Effector CD8-positive, alpha-beta T cell (primary cell): Measurements from ENCODE around the gene NCF4.

Experiments
- DNase-seq: peaks from one replicate; lab custom pipeline; 2025; lab: John Stamatoyannopoulos, UW

NCF4 gene

DNA sequence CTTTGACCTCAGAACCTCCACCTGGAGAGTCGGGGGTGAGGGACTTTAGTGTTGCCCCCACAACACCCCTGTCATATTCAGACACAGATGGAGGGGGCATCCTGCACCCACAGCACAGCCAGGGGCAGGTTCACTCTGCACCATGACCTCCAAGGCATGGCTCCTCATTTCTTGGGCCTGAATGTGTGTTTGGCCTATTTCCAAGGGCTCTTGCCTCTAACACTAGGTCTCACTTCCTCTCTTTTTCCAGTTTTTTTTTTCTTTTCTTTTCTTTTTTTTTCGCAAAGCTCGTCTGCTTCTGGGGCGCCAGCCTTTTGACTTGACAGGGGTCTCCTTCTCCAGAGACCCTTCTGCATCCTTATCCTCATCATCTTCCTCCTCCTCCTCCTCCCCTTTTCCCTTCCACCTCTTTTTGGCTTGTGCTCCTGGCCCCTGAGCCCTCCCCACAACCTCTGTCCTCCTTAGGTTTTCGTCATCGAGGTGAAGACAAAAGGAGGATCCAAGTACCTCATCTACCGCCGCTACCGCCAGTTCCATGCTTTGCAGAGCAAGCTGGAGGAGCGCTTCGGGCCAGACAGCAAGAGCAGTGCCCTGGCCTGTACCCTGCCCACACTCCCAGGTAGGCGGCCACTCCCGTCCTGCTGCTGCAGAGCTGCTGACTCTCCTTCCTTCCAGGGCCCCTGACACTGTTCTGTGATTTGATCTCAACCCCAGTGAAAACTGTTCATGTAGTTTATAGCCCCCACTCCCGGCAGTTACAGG is 3.8 kb downstream of the NCF4 start:
- no peak for DNase-seq

DNA sequence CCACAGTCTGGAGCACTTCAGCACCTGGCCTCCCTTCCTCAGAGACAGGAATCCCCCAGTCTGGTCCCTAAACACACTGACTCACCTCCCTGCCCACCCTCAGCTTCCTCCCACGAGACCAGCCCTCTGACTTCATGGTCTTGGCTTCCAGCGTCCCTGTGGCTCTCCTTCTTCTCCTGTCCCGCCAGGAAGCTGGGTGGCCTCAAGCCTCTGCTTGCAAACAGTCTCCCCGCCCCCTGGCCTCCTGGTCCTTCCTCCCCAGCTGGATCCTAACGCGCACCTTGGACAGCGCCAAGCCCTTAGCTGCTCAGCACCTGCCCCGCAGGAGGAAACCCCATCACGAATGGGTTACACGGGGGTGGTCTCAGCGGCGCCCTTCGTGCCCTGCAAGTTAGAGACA is 4.5 kb downstream of the NCF4 start:
- DNase-seq: no peak

DNA sequence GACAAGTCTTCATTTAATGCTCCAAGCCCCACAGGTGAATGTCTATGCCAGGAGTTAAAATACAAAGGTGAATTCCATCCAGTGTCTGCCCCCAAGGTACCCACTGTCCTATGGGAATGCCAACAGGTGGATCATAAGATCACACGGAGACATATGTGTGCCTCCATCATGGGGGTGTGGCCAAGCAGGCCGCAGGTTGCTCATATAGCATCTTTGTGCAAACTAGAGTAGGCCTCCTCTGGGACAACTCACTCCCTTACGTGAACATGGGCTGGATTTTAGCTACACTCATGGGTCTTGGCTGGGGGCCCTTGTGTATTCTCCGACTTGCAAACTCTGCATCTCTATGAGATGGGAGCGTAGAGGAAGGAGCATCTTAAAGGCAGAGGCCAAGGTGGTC is 6.9 kb downstream of the NCF4 start:
- DNase-seq: no peak

DNA sequence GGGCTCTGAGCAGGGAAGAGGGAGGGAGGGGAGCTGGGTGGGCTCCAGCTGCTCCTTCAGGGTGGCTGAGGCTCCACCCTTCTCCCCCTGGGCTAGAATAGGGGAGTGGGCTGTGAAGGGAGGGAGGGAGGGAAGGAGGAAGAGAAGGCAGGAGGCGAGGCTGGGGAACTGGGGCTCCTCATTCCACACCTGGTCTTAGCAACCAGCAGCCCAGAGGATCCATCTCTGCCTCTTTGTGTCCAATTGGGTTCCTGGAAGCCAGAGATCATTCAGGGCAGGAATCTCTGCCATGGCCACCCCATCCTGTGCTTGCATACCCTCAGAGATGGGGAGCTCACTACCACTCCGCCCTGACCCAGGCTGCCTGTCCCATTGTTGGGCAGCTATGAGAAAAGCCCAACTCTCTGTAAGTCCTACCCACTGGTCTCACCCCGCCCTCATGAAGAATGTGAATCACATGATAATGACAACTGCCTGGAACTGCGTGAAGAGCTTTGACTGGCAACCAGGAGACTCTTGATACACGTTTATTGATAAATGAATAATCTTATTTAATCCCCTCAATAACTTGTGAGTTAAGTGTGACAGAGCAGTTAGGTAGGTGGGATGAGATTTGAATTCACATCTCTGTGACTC is 7.9 kb downstream of the NCF4 start:
- DNase-seq: no peak

DNA sequence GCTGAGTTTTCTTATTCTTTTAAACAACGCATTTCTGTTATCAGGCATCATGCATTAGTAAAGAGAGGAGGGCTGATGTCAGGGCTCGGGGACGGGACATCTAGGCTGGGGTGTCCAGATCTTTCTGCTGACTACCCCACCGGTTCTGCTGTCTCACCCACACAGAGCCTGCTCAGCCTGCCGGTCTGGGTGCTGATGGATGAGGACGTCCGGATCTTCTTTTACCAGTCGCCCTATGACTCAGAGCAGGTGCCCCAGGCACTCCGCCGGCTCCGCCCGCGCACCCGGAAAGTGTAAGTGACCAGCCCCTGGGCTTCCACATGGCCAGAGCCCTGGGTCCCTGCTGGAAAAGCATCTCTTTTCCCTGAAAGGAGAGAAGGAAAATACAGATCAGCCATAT is 9.4 kb downstream of the NCF4 start:
- DNase-seq: no peak

DNA sequence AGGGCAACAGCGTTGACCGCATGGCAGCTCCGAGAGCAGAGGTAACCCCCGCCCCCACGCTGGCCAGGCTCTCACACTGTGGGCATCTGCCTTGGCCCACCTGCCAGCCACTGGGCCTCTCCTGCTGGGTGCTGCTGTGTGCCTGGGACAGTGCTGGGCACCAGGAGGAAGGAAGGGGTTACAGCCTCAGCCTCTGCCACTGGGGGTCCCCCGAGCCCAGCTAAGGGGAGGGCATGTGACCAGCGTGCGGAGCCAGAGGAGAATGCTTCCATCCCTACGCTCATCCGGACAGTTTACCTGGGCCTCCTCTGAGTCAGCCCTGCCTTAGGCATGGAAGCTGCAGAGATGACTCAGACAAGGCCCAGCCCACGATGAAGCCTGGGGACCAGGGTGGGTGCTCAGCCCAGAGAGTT is 10.9 kb downstream of the NCF4 start:
- no peak for DNase-seq

DNA sequence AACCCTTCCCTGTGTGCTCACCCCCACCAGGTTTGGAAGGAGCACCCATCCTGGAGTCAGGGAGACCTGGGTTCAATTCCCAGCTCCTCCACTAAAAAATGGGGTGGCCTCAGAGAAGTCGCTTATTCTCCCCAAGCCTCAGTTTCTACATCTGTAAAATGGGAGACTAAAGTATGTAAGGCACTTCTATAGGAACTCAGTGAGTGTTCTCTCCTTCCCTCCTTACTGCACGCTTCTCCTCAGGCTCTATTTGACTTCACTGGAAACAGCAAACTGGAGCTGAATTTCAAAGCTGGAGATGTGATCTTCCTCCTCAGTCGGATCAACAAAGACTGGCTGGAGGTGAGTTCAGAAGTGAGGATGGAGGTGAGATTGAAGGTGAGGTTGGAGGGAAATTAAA is 11.3 kb downstream of the NCF4 start:
- DNase-seq: no peak

DNA sequence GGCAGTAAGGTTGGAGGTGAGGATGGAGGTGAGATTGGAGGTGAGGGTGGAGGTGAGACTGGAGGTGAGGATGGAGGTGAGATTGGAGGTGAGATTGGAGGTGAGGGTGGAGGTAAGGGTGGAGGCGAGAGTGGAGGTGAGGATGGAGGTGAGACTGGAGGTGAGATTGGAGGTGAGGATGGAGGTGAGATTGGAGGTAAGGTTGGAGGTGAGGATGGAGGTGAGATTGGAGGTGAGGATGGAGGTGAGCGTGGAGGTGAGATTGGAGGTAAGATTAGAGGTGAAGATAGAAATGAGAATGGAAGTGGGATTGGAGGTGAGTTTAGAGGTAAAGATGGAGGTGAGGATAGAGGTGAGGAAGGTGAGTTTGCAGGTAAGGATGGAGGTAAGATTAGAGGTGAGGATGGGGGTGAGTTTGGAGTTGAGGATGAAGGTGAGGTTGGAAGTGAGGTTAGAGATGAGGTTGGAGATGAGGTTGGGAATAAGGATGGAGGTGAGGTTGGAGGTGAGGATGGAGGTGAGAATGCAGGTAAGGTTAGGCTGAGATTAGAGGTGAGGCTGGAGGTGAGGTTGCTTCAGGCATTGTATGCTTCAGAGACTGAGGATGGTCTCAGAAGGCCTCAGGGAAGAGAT is 12.2 kb downstream of the NCF4 start:
- no peak for DNase-seq

DNA sequence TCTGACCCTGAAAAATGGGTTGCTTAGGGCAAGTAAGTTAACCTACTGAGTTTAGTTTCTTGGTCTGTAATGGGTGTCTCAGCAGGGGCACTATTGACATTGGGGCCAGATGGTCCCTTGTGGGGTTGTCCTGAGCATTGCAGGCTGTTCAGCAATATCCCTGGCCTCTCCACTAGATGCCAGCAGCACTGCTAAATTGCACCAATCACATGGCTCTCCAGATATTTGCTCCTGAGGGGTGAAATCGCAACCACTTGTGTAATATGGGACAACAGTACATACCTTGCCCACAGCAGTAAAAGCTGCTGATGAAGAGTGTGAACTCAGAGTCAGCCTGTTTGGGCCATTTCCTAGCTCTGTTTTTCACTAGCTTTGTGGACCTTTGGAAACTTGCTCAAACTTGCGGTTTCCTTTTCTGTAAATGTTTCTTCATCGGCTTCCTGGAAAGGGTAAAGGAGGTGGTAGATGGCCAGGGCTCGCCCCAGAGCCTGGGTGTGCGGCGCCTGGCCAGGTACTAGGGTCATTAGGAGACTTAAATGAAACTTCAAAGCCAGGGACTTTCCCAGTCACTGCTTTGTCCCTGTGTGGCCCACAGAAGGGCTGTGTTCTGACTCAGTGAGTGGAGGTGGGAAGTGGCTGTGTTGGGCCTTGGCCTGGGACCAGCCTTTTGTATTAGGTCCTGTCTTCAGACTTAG is 13.0 kb downstream of the NCF4 start:
- no peak for DNase-seq

DNA sequence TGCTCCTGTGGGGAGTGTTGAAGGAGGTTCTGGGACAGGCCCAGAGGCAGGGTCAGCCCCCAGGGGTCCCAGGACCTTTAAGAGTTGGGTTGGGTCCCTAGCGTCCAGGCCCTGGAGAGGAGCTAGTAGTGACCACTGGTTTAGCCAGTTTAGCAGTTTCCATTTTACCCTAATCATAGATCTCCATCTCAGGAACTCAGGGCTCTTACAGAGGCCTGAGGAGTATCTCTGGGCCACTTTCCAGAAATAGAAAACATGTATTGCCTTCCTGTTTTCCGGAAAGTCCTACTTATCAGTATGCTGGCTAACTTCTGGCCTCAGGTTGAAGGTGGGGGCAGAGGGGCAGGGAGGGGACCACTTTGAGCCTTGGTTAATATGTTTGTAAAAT is 13.5 kb downstream of the NCF4 start:
- no peak for DNase-seq

DNA sequence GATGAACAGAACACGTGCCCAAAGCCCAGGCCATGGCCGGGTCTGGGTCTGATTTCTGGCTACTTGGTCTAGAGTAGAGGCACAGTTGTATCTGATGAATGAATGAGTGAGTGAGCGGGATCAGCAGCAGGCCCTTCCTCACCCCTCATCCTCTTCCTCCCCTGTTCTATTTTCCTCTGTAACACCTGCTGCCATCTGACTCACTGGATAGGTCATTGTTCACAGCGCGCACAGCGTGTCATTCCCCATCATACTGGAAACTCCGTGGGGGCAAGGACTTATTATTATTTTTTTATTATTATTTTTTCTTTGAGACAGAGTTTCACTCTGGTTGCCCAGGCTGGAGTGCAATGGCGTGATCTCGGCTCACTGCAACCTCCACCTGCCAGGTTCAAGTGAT is 13.9 kb downstream of the NCF4 start:
- no peak for DNase-seq

DNA sequence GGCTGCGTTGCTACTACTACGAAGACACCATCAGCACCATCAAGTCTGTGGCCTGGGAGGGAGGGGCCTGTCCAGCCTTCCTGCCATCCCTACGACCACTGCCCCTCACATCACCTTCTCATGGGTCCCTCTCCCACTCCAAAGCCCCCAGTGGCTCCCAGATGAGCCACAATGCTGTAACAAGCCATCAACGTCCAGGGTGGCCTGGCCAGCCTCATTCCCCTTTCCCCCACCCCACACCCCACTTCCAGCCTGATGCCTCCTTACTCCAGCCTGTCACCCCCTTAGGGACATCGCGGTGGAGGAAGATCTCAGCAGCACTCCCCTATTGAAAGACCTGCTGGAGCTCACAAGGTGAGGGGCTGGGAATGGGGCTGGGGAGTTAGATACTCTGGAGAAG is 14.9 kb downstream of the NCF4 start:
- no peak for DNase-seq

DNA sequence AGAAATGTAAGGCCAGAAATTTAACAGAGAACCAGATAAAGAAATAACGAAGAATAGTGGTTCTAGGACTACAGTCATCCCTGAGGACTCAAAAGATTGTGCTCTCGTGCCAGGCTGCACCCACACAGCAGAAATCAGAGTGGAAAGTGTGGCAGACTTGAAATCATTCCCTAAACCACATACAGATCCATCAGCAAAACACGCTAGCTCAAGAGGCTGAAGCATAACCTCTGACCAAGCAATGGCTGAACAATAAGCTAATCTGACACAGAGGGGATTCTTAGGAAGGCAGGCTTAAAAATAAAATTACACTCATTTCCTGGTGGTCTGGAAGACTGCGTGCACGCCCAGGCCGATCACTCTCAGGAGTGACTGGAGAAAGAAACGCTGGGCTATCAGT is 19.0 kb downstream of the NCF4 start:
- no peak for DNase-seq

DNA sequence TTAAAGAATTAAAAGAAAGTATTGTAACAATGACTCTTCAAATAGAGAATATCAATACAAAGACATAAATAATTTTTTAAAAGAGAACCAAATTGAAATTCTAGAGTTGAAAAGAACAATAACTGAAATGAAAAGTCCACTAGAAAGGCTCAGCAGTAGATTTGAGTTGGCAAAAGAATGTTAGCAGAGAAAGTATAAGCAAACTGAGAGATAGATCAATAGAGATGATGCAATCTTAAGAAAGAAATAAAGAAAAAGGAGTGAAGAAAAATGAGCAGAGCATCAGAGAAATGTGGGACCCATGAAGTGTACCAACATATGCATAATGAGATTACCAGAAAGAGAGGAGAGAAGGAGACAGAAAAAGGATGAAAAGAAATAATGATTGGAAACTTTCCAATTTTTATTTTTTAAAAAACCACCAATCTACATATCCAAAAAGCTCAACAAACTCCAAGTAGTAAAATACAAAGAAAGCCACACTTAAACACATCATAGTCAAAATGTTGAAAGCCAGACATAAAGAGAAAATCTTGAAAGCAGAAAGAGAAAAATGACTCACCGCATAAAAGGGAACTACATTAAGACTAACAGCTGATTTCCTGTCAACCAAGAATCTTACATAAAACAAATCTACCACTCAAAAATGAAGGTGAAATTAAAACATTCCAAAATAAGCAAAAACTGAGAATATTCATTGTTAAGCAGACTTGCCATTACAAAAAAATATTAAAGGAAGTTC is 20.9 kb downstream of the NCF4 start:
- DNase-seq: no peak

DNA sequence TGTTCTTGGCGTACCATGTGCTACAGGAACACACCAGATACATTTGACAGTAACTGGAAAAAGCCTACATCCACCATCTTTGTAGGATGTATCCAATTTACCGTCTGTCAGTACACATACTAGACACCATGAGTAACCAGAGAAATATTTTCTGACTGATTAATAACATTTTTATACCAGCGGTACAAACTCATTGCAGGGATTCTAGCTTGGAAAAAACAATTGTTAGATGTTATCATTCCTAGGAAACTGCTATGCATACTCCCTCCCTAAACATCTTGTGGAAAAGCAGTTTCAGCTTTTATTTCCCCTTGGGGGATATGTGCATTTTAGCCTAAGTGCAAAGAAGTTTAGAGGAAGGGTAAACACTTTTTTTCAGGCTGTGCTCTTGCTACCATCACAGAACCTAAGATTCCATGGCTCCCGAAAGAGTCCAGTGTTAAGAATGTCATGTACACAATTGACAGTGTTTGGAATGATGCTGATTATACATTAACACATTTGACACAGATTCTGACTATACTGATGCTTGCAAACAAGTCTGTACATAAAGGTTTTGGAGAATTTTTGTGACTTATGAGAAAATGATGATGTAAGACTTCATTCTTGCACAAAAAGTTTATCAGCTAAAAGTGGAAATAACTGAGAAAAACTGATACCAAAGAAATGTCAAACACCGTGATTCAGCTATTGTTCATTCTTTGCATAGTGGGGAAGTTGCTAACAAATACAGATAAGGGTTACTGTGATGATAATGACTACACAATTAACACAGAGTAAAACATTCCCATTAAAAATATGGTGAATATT is 23.7 kb downstream of the NCF4 start:
- DNase-seq: no peak

DNA sequence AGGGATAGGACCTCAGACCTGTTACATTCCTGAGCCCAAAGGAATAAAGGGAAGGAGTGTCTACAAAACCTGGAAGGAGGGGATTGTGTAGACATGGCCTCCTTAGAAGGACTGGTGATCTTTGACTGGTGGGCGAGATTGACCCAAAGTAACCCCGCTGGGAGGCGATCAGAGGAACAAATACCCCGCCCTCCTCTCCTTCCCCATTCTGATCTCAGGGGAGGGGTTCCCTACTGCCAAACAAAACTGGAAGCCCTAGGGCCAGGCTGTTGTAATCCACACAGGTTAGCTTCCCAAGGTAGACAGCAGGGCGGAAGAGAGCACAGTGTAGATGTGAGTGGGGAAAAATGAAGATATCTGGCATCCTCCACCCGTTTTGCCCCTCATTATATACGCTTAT is 24.7 kb downstream of the NCF4 start:
- no peak for DNase-seq

DNA sequence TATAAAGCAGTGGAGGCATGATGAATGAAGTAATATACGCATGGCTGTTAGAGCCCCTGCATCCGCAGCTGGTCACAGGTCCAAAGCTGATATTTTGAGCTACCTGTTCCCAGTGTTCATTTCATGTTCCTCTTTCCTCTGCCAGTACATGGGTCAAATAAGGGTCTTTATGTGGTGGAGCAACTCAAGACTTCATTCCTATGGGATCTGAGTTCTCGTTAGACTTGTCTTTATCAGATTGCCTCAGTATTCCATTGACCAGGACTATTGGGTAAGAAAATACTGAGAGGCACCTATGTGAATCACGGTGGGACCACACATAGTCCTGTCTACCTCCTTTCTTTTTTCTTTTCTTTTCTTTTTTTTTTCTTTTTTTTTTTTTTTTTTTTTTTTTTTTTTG is 25.2 kb downstream of the NCF4 start:
- DNase-seq: no peak

DNA sequence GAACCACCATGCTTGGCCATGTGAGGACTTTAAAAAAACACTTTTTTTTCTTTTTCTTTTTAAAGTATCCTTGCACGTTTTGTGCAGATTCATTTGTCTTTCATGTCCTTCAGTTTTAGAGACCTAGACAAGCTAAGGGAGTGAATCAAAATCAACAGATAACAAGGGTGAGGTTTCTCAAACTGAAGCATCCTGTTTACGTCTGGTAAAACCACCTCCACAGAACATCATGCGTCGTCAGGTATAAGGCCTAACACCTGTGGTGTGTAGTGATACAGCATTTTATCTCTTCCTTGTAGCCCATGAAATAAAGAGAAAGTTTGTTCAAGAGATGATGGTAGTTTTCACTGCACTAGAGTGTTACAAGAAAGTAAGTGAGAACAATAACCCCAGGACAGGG is 26.4 kb downstream of the NCF4 start:
- no peak for DNase-seq

DNA sequence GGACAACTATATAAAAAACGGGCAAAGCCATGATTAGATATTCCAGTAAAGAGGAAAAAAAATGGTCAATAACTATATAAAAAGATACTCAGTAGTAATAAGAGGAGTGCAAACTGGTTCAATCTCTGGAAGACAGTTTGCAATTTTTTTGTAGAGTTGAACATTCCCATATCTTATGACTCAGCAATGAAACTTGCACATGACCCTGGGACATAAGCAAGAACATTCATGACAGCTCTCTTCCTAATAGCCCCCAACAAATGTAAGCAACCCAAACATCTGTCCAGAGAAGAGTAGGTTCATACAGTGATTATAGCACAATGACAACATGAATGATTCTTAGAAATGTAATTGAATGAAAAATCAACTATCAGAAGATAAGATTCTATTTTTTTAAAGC is 30.8 kb downstream of the NCF4 start:
- no peak for DNase-seq

DNA sequence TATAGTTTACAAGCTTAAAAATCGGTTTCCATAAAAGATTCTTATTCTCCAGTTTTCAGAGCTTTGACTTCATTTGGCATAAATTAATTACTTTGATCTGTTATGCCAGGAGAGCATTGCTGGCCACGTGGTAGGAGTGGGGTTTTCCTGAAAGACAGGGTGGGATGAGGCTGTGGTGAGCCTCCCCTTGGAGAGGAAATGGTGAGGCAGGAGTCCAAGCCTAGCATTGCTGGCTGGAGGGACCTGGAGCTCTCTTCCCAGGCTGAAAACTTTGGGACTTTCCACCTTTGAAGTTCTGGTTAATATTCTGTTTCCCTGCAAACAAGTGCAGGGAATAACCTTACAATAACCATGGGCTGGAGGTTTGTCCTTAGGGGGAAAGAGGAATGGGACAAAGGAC is 31.5 kb downstream of the NCF4 start:
- no peak for DNase-seq

DNA sequence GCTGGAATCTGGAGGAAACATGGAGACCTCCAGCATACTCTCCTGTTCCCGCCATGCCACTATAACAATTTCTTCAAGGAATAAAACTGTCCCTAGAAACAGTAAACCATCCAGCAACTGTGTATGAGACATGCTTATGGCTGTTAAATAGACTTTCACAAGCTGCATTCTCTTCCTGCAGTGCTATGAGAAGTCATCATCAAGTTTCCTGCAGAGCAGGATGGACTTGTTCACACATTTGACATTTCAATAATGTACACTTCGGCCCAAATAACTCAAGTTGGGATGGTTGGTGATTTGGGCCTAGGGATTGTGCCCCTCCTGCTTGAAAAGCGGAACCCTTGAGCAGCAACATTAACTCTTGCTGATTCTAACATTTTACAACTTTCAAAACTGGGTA is 32.5 kb downstream of the NCF4 start:
- DNase-seq: no peak
